GM18517 (cell line): ENCODE measurements around the gene THAP9.
A peak's percentile ranks its signal among the peaks of the same experiment; 100 is the strongest.
"Not testable (repeated sequence)": the region's sequence is repeated elsewhere in the genome, so short reads cannot be mapped to it uniquely, and the experiment has no call there.

ENCODE experiments used
- ATAC-seq: cut with Tn5 transposase; IDR thresholded peaks from one replicate; pipeline ENCODE4 v1.9.1; 2021; ENCODE audit warnings: mild to moderate bottlenecking, moderate library complexity; ENCODE audit not compliant: unreplicated experiment

The THAP9 gene

DNA sequence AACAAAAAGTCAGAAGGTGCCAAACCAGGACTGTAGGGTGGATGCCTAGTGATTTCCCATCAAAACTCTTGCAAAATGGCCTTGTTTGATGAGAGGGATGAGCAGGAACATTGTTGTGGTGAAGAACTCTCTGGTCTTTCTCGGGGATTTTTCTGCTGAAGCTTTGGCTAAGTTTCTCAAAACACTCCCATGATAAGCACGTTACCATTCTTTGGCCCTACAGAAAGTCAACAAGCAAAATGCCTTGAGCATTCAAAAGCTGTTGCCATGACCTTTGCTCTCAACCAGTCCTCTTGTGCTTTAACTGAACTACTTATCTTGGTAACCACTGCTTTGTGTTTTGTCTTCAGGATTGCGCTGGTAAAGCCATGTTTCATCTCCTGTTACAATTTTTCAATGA is 6.6 kb upstream of the THAP9 start:
- no peak for ATAC-seq

DNA sequence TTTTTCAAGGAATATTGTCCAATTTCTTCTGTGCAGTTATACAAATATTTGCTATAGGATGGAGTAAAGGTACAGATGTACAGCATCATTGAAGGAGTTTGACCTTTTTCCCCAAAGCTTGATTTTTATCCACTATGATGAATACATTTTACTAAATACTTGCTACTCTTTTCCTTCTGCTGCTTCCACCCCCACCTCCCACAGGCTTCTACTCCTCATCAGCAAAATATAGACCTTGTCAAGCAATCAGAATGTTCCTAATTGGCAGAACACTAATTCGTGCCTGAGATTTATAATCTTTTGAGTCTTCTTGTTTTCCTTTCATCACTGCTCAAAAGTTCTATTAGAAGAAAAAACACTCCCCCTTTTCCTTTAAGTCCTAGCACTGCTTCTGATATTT is 3.8 kb upstream of the THAP9 start:
- no peak for ATAC-seq

DNA sequence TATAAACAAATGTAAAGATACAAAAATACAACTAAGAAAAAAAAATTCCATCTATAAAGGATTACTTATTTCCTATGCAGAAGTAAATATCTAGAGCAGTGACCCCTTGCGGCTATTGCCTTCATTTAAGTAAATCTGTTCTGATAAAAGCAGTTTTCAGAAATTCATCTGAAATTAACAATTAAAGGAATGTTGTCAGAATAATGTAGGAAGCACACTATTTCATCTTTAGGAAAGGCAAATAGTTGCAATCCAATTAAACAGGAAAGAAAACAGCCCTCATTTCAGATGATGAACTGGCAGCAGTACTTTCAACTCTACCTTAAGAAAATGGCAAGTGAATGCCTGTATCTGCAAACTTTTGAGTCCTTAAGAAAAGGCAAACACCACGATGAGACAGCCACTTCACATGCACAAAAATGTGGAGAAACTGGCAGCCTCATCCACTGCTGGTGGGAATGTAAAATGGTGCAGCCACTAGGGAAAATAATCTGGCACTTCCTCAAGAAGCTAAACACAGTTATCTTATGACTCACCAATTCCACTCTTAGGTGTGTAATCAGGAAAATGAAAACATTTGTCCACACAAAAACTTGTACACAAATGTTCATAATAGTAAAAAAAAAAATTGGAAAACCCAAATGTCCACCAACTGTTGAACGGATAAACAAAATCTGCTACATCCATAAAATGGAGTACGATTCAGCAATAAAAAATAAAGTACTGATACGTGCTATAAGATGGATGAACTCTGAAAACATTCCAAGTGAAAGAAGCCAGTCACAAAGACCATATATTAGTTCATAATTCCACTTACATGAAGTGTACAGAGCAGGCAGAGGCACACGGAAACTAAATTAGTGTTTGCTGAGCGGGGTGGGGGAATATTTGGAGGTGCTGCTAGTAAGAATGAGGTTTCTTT is 2.0 kb upstream of the THAP9 start:
- ATAC-seq: no peak

DNA sequence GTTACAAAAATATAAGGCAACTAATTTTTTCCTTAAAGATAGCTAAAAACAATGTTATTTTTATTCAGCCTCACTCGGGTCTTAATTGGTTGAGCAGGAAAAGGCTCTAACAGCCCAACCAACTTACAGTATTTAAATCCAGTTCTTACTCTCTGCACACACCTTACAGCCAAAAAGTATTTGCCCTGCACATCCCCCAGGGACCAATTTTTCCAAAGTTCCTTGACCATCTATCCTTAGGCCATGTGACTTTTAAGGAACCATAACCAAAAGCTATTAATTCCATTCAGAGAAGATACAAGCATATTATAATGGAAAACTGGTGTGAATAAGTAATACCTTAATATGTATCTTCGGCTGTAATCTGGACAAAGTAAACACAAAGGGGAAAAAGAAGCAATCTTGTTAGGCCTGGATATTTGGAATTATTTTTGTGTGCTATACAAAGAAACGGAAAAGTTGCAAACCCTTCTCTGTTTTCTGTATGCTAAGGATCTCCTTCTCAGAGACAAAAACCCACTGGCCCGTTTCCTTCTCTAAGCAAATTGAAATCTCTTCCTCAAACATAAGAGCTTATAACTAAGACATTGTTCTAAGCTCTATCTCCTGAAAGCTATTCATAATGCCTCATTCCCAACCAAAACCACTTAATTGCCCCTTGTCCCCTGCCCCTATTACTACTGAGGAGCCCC is 1.0 kb upstream of the THAP9 start:
- no peak for ATAC-seq

DNA sequence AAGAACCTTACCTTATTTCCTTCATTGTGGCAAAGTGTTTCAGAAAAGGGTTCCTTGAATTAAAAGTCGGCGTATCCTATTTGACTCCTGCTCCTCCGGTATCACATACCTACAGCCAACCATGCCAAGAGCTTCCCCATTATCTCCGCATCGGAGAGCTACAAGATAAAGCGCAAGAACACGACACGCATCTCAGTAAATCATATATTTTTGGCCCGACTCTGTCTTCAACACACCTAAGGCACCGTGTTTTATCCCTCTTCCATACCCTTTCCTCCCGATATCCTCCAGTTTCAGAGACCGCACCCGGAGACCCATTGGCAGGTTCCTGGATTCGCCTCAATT is 497 bp upstream of the THAP9 start:
- ATAC-seq: peak; percentile 2

DNA sequence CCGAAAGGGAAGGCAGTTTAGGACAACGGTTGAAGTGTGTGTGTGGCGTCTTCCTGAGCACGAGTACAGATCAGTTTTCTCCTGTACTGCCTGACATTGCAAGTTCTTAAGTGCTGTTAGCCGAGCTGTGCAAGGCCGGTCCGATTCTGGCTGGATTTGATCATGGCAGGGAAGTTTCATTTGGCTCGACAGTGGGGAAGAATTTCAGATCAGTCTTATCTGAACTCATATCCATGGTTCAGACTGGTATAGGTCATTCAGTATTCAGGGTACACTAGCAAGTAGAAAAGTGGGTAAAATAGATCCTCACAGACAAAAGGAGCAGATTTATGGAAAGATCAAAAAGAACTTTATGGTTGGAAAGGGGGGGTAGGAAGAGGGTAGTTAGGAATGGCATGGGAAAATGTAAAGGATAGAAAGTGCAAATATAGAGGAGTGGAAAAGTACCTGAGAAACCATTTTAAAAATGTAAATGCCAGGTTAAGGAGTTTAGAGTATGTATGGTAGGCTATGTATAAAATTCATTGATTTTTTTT is 716 bp downstream of the THAP9 start:
- no peak for ATAC-seq

DNA sequence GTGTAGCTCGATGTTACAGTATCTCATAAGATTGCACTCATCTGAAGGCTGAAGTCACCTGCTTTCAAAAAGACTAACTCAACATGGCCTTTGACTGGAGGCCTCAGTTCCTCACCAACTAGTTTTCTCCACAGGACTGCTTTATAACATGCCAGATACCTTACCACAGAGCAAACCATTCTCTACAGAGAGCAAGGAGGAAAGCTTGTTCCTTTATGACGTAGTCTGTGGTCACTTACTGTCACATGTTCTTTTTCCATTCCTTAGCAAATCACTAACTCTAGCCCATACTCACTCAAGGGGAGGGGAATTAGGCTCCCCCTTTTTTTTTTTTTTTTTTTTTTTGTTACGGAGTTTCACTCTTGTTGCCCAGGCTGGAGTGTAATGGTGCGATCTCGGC is 3.2 kb downstream of the THAP9 start:
- ATAC-seq: no peak

DNA sequence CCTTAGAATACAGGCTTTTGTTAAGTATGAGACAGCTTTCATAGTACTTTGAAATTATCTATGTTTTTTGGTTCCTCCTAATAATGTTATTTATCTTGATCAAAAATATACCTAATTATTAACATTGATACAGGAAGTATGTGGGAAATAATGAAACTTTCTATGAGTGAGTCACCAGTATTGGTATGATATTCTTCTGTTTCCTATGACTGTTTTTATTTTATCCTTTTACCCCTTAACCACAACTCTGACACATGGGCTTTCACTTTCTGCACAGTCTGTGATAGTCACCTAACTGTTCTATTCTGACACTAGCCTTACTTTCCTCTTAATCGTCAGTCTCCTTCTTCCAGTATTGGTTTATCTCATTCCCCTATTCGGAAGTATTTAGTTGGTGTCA is 4.7 kb downstream of the THAP9 start:
- peak; percentile 72 for ATAC-seq

DNA sequence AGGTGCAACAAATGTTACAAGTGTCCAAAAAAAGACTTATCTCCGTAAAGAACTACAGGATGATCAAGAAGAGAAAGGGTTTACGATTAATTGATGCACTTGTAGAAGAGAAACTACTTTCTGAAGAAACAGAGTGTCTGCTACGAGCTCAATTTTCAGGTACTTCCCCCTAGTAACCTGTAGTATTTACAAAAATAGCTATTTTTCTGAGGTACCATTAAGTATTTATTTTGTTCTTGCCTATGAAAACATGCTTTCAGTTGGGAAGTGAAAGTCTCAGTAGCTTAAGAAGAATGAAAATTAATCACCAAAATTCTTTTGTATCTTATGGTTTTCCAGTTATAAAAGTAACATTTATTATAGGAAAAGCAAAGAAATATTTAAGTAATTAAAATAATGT is 5.9 kb downstream of the THAP9 start:
- peak; percentile 39 for ATAC-seq

DNA sequence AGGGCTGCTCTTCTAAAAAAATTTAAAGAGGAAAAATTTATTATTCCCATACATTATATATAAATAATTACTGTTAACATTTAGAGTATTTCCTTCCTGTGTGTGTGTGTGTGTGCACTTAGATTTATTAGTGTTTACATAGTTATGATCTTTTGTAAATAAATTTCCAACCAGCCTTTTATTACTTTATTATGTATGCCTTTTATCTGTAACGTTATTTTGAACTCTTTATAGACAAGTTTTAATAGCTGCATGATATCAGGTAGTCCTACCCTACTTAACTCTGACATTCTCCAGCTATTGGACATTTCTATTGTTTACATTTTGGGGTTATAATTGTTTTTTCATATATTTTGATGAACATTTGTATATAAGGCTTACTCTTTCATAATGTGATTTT is 8.8 kb downstream of the THAP9 start:
- no peak for ATAC-seq

DNA sequence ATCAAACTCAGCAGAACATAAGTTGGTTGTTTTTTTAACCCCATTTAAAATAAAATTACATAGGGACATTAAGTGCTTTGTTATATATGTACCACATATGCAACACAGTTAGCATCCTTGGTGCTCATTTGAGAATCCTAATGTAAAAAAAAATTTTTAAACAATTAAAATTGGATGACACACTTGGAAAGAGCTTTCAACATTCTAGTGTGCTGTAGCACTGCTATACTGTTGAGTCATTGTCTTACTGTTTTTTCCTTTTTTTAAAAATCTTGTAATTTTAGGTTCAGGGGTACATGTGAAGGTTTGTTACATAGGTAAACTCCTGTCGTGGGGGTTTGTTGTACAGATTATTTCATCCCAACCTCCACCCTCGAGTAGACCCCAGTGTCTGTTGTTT is 12.8 kb downstream of the THAP9 start:
- ATAC-seq: no peak

DNA sequence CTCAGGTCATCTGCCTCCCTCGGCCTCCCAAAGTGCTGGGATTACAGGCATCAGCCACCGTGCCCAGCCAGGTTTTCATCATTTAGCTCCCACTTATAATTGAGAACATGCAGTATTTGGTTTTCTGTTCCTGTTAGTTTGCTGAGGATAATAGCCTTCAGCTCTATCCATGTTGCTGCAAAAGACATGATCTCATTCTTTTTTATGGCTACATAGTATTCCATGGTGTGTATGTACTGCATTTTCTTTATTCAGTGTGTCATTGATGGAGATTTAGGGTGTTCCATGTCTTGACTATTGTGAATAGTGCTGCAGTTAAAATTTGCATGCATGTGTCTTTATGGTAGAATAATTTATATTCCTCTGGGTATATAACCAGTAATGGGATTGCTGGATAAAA is 13.4 kb downstream of the THAP9 start:
- not testable (repeated sequence) for ATAC-seq

DNA sequence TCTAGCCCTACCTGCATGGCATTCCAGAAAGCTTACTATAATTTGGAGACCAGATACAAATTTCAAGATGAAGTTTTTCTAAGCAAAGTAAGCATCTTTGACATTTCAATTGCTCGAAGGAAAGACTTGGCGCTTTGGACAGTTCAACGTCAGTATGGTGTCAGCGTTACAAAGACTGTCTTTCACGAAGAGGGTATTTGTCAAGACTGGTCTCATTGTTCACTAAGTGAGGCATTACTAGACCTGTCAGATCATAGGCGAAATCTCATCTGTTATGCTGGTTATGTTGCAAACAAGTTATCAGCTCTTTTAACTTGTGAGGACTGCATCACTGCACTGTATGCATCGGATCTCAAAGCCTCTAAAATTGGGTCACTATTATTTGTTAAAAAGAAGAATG is 17.6 kb downstream of the THAP9 start:
- no peak for ATAC-seq

DNA sequence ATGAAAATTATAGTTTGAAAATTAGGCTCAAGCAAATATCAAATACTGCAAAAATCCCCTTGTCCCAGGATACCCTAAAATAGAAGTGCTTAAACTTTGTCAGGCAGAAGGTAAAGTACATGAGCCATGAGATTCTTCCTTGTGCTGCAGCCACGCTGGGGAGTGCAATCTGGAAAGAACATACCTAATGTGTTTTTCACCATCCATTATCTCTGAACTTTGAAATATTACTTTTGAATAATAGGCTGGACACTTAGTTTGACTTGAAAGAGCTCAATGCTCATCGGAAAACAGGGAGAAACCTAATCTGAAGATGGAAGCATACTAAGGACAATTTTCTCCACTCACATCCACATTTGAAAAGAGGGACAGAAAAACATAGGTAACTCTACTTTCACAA is 18.9 kb downstream of the THAP9 start:
- ATAC-seq: no peak

DNA sequence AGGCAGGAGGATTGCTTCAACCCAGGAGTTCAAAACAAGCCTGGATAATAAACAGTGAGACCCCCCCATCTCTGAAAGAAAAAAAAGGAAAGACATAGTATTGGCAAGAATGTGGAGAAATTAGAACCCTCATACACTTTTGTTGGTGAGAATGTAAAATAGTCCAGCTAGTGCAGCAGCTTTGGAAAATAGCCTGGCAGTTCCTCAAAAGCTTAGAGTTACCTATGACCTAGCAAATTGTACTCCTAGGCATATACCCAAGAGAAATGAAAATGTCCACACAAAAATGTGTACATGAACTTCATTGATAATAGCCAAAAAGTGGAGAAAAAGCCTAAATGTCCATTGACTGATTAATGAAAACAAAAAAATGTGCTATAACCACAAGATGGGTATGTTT is 21.3 kb downstream of the THAP9 start:
- ATAC-seq: no peak

DNA sequence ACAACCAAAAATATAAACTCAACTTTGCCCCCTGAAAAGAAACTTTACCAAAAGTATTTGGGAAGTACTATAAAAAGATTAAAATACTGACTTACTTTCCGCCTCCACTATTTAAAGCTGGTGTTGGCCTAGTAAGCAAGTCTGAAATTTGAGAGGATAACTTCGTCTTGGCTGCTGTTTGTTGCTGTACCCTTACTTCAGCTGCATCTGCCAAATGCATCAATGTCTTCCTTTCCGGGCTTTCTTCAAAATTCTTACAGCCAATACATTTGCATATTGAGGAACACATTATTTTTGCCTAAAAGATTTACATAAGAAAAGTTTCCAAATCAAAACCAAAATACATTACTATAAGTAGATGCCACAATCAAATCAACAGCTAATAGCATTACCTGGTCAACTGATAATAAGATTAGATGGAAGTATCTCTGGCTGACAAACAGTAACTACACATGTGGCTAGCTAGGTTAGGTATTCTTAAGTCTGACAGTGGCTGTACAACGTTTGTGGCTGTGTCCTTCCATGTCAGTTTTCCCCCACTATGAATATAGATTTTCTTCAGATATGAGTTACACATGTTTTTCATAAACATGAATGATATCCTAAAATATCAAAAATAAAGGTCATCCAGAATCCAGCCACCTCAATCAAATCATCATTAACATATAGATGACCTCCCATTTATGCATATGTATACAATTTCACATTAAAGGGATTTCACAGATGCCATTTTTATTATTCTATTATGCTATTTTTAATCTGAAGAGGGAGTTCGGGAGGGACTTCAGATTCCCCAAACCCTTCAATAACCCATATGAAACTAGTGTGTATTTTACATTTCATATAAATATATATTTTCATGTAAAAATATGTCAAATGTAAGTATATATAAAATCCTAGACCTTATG is 30.6 kb downstream of the THAP9 start:
- ATAC-seq: no peak

DNA sequence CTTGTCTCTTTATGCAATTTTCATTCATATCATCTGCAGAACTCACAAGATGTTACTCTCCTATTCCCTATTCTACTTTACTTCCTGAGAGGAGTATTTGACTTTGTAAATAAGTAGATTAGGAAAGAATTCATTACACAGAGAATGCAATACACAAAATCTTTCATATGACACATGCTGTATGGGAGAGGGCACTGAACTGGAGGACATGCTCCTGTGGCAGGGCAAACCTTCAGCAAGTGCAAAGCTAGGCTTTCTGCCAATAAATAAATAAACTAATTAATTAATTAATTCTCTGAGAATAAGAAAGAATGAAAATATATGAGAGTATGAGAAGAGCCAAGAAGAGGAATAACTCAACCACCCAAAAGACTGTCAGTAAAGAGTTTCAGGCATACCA is 33.9 kb downstream of the THAP9 start:
- no peak for ATAC-seq

DNA sequence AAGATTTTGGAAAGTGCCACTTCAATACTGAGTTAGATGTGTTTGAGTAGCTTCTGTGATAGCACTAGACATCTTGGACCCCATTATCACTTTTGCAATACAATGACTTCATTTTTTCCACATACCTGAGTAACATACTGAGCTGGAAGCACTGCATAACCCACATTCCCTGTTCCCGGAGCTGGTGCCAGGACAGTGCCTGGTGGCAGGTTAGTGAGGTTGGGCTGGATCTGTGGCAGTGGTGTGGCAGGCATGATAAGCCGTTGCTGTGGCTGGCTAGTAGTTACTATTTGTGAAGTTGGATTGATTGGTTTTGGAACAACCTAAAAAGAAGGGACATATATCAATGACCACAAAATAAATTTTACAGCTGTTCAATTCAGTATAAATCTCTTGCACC is 38.9 kb downstream of the THAP9 start:
- ATAC-seq: no peak

DNA sequence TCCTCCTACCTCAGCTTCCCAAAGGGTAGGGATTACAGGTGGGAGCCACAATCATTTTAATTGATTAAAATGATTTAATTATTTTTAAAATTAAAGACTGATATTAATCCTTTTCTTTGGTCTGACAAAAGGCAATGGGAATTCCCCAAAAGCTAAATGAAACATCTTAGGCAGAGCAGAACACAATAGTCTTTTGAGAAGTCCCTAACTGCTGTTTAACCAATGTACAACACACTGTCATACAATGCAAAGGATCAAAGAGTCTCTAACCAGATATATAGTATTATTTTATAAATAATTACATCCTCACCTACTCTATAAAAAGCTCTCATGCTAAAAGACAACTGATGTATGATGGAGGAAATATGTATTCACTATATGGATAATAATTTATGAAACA is 47.0 kb downstream of the THAP9 start:
- no peak for ATAC-seq

DNA sequence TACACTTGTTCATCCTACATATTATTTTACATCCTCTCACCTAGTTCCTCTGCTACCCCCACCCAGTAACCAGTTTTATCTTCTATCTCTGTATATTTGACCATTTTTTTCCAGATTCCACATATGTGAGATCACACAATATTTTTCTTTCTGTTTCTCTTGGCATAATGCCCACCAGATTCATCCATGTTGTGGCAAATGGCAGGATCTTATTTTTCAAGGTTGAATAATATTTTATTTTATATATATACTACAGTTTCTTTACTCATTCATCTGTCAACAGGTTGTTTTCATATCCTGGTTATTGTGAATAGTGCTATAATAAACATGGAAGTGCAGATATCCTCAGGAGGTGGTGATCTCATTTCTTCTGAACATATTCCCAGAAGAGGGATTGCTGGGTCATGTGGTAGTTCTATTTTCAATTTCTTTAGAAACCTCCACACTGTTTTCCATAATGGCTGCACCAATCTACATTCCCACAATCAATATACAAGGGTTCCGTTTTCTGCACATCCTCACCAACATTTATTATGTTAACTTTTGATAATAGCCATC is 48.2 kb downstream of the THAP9 start:
- no peak for ATAC-seq

DNA sequence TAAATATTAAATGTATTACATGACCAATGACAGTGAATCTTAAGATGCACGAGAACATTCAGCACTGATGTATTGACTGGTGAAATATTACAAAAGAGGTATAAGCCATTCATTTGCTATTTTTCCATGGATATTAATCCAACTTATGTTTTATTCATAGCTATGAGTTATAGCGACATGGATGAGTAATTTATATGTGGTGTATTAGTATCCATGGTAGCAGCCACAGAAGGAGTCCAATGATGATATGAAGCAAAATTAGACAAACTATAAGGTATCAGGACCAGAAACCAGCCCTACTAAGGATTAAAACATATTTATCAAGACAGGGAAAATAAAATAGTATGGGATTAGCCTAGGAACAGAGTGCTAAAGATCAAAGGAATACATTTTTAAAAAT is 50.7 kb downstream of the THAP9 start:
- no peak for ATAC-seq
